ENCODE measurements around the gene PPP1R14C. TPM values are rescaled to one million over a fixed set of nuclear protein-coding genes. Genes with fewer than 3 reads are reported as not detected.
"Not testable (repeated sequence)": the region's sequence is repeated elsewhere in the genome, so short reads cannot be mapped to it uniquely, and the experiment has no call there.

The PPP1R14C gene
- total RNA-seq, 1 donor from 2014 or later = 0.27 TPM

GRCh38 chr6:150184850-150185731 lies 42.2 kb downstream of the PPP1R14C start:
- DNase-seq (ENCODE audit: low spot score) (no peak), ATAC-seq (no peak)
- intact Hi-C loops (cut with DNase I) = no loop called here

- ATAC-seq = no peak
- intact Hi-C loops (cut with DNase I) = no loop called here
These were observed 42.9 kb downstream of the PPP1R14C start for GRCh38 chr6:150185732-150186117.

GRCh38 chr6:150186129-150186898 lies 43.5 kb downstream of the PPP1R14C start:
- no peak for ATAC-seq
- DNase-seq (ENCODE audit: low spot score) = no peak
- intact Hi-C loops (cut with DNase I) = no loop called here

More at GRCh38 chr6:150185732-150186117, 42.9 kb downstream of the PPP1R14C start:
- no peak for DNase-seq (ENCODE audit: low spot score)

- intact Hi-C loops (cut with DNase I); ATAC-seq; DNase-seq (ENCODE audit: low spot score): not testable (repeated sequence)
These were observed 44.6 kb downstream of the PPP1R14C start for GRCh38 chr6:150187433-150187832.

GRCh38 chr6:150189122-150189521 lies 46.3 kb downstream of the PPP1R14C start:
- ATAC-seq = no peak
- intact Hi-C loops (cut with DNase I) = no loop called here
- no peak for DNase-seq (ENCODE audit: low spot score)

- intact Hi-C loops (cut with DNase I) = no loop called here
- DNase-seq (ENCODE audit: low spot score) = no peak
- ATAC-seq = no peak
These were observed 49.0 kb downstream of the PPP1R14C start for GRCh38 chr6:150191809-150192208.

GRCh38 chr6:150194195-150194594 lies 51.4 kb downstream of the PPP1R14C start:
- DNase-seq (ENCODE audit: low spot score) (no peak), ATAC-seq (no peak)
- intact Hi-C loops (cut with DNase I) = no loop called here

GRCh38 chr6:150195996-150196417 lies 53.2 kb downstream of the PPP1R14C start:
- ATAC-seq (no peak), DNase-seq (ENCODE audit: low spot score) (no peak)
- intact Hi-C loops (cut with DNase I) = no loop called here

- DNase-seq (ENCODE audit: low spot score) = no peak
- intact Hi-C loops (cut with DNase I) = no loop called here
- no peak for ATAC-seq
These were observed 54.3 kb downstream of the PPP1R14C start for GRCh38 chr6:150196942-150197745.

GRCh38 chr6:150198532-150198931 lies 55.7 kb downstream of the PPP1R14C start:
- intact Hi-C loops (cut with DNase I) = no loop called here
- no peak for ATAC-seq

GRCh38 chr6:150199241-150199640 lies 56.4 kb downstream of the PPP1R14C start:
- ATAC-seq = no peak
- intact Hi-C loops (cut with DNase I) = no loop called here
- DNase-seq (ENCODE audit: low spot score) = no peak

More at GRCh38 chr6:150198532-150198931, 55.7 kb downstream of the PPP1R14C start:
- DNase-seq (ENCODE audit: low spot score) = no peak

GRCh38 chr6:150200428-150201100 lies 57.7 kb downstream of the PPP1R14C start:
- DNase-seq (ENCODE audit: low spot score) = no peak

GRCh38 chr6:150201285-150201684 lies 58.4 kb downstream of the PPP1R14C start:
- no peak for DNase-seq (ENCODE audit: low spot score)
- intact Hi-C loops (cut with DNase I) = no loop called here
- ATAC-seq = no peak

More at GRCh38 chr6:150200428-150201100, 57.7 kb downstream of the PPP1R14C start:
- ATAC-seq = no peak
- intact Hi-C loops (cut with DNase I) = no loop called here

GRCh38 chr6:150201772-150202329 lies 59.0 kb downstream of the PPP1R14C start:
- intact Hi-C loops (cut with DNase I) = no loop called here
- DNase-seq (ENCODE audit: low spot score) (no peak), ATAC-seq (no peak)

GRCh38 chr6:150202404-150202803 lies 59.6 kb downstream of the PPP1R14C start:
- intact Hi-C loops (cut with DNase I) = no loop called here

GRCh38 chr6:150202934-150203333 lies 60.1 kb downstream of the PPP1R14C start:
- DNase-seq (ENCODE audit: low spot score) (no peak), ATAC-seq (no peak)
- intact Hi-C loops (cut with DNase I) = no loop called here

More at GRCh38 chr6:150202404-150202803, 59.6 kb downstream of the PPP1R14C start:
- DNase-seq (ENCODE audit: low spot score) = no peak
- ATAC-seq = no peak

- intact Hi-C loops (cut with DNase I) = no loop called here
- DNase-seq (ENCODE audit: low spot score) (no peak), ATAC-seq (no peak)
These were observed 60.5 kb downstream of the PPP1R14C start for GRCh38 chr6:150203378-150203777.

GRCh38 chr6:150203871-150204545 lies 61.2 kb downstream of the PPP1R14C start:
- DNase-seq (ENCODE audit: low spot score) = no peak
- intact Hi-C loops (cut with DNase I) = no loop called here
- no peak for ATAC-seq

Data from sciatic nerve (tissue), 2 donors.